Measurements from ENCODE around the gene SCCPDH. TPM values are rescaled to one million over a fixed set of nuclear protein-coding genes. Genes with fewer than 3 reads are reported as not detected.

SCCPDH gene, protein sequence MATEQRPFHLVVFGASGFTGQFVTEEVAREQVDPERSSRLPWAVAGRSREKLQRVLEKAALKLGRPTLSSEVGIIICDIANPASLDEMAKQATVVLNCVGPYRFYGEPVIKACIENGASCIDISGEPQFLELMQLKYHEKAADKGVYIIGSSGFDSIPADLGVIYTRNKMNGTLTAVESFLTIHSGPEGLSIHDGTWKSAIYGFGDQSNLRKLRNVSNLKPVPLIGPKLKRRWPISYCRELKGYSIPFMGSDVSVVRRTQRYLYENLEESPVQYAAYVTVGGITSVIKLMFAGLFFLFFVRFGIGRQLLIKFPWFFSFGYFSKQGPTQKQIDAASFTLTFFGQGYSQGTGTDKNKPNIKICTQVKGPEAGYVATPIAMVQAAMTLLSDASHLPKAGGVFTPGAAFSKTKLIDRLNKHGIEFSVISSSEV
- total RNA-seq (43.6 and 55.5 TPM in 2 replicates), polyA plus RNA-seq (88.0 and 91.3 TPM in 2 replicates)

DNA sequence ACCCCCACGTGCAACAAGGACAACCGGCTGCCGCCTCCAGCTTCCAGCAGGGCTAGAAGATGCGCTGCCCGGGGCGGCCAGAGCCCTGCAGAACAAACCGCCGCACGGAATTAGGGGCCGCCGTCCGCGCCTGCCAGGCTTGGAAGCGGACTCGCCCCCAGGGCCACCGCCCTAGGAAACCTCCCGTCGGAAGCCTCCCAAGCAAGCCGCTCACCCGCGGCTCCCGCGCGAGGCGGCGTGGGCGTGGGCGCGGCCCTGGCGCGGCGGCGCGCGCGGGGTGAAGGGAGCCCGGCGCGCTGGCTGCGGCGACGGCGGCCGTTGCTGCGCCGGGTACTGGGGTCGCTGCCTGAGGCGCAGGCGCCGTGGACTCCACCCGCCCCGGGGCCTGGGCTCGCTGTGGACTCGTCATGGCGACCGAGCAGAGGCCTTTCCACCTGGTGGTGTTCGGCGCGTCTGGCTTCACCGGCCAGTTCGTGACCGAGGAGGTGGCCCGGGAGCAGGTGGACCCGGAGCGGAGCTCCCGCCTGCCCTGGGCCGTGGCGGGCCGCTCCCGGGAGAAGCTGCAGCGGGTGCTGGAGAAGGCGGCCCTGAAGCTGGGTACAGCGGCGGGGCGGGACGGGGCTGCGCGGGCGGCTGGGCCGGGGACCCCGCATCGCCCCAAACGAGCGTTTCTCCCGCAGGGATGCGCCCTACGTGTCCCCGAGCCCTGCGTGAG lies at the start of gene SCCPDH:
SCCPDH (plus strand) TSS at position 394 of the 715 bp plus-strand sequence; CDS start at position 408, 14 bp downstream.
- H3K36me3 ChIP-seq, result peaks cover 19% of the 10 kb centered on the region
- peak within 1 kb of the TSS; percentile 75 for H3K27ac ChIP-seq
- no peaks in the 10 kb centered on the region for H3K4me1 ChIP-seq (ENCODE audit: low read depth)
- peak; percentile 75 to 81 for DNase-seq (ENCODE audit: low read depth in 1 of 2, low spot score in 1 of 2)
- H3K9me3 ChIP-seq (ENCODE audit: low read depth), result no peaks in the 10 kb centered on the region
- TF ChIP-seq, protein P1, sequence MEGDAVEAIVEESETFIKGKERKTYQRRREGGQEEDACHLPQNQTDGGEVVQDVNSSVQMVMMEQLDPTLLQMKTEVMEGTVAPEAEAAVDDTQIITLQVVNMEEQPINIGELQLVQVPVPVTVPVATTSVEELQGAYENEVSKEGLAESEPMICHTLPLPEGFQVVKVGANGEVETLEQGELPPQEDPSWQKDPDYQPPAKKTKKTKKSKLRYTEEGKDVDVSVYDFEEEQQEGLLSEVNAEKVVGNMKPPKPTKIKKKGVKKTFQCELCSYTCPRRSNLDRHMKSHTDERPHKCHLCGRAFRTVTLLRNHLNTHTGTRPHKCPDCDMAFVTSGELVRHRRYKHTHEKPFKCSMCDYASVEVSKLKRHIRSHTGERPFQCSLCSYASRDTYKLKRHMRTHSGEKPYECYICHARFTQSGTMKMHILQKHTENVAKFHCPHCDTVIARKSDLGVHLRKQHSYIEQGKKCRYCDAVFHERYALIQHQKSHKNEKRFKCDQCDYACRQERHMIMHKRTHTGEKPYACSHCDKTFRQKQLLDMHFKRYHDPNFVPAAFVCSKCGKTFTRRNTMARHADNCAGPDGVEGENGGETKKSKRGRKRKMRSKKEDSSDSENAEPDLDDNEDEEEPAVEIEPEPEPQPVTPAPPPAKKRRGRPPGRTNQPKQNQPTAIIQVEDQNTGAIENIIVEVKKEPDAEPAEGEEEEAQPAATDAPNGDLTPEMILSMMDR (IDR thresholded peaks at IDR 0.05; ENCODE audit: low read depth, low read length), result no peak
- peak within 1 kb of the TSS; percentile 84 for H3K4me3 ChIP-seq
- H3K27me3 ChIP-seq, result no peaks in the 10 kb centered on the region

DNA sequence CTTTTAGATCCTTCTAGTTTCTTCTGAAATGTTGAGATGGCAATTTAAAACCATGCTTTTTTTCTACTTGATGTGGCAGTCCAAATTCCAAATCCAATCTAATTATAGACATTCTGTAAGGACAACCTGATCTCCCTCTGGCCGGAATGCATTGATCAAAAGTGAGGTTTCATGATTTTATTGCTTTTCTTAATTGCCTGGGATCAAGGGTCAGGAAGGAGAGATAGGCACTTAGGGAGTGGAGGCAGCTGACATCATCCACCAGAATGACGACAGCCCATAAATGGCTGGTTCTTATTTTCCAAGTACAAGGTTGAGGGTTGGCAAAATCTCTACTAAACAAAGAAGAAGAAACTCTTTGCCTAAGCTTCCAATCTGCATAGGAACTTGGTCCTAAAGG lies 46.4 kb upstream of the SCCPDH start:
- no peak for DNase-seq (ENCODE audit: low read depth in 1 of 2, low spot score in 1 of 2)
- TF ChIP-seq, protein P1 (IDR thresholded peaks at IDR 0.05; ENCODE audit: low read depth, low read length), result no peak
- Histone ChIP-seq H3K9me3 (ENCODE audit: low read depth) (no peaks in the 10 kb centered on the region), H3K27ac (no peak overlapping the region), H3K27me3 (no peaks in the 10 kb centered on the region), H3K4me1 (ENCODE audit: low read depth) (no peaks in the 10 kb centered on the region), H3K4me3 (no peak overlapping the region), H3K36me3 (no peaks in the 10 kb centered on the region)

DNA sequence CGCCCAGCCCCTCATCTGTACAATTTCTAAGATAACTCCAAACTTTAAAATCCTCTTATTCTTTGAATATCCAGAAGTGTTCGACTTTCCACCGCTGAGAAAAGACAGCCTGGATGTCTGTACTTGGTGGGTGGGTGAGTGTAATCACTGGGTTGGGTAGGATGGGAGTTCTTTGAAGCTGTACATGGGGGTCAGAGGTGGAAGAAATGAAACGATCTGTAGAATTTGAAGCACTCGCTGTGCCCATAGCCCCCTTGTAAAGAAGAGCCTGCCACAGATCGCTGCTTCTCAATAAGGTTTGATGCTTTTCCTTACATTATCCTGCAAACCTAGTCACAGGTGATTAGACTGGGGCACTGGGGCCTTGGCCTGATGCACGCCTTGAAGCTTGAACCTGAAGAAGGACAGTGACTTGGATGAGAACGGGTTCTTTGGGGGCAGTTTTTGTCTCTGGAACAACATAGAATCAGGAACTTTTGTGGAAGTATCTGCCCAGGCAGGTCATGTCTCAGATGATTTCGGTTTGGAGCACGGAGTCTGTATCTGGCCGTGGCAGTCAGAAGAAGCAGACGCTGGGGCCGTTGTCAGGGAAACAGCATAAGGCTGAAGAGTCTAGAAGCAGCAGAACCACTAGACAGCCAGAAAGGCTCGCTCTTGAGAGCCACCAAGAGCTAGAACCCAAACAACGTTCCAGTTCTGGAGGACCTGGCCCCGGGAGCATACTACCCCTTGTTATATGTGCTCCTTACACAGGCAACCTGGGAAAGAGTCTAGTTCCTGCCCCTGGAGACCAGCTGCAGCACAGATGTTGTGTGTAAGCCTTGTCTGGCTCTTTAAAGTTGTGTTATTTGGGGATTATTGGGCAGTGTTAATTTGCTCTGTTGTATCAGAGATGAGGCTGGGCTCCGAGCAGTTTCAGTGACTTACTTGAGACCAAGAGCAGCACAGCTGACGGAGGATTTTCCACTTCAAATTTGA lies 45.1 kb upstream of the SCCPDH start:
- Histone ChIP-seq H3K27me3 (no peaks in the 10 kb centered on the region), H3K4me3 (no peak overlapping the region), H3K9me3 (ENCODE audit: low read depth) (no peaks in the 10 kb centered on the region), H3K36me3 (no peaks in the 10 kb centered on the region), H3K4me1 (ENCODE audit: low read depth) (no peaks in the 10 kb centered on the region), H3K27ac (no peak overlapping the region)
- peak in 1 of 2 donors; percentile 29 for DNase-seq (ENCODE audit: low read depth in 1 of 2, low spot score in 1 of 2)
- TF ChIP-seq, protein P1 (IDR thresholded peaks at IDR 0.05; ENCODE audit: low read depth, low read length), result no peak

DNA sequence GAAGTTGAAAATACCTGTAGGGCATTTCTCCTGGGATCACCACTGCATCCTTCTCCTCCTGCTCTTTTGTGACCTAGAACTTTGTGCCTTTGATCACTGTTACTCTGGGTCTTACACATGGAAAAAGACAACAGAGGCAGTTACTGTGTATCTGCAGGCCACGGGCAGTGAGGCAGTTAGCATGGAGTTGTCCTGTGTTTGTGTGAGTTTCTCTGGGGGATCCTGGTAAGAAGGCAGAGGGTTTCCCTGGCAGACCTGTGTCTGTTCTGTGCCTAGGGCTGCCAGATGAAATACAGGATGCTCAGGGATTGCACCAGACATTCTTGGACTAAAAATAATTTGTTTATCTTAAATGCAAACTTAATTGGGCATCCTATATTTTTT lies 44.4 kb upstream of the SCCPDH start:
- Histone ChIP-seq H3K4me1 (ENCODE audit: low read depth) (no peaks in the 10 kb centered on the region), H3K36me3 (no peaks in the 10 kb centered on the region), H3K4me3 (no peak overlapping the region), H3K27me3 (no peaks in the 10 kb centered on the region), H3K27ac (no peak overlapping the region), H3K9me3 (ENCODE audit: low read depth) (no peaks in the 10 kb centered on the region)
- no peak for DNase-seq (ENCODE audit: low read depth in 1 of 2, low spot score in 1 of 2)
- TF ChIP-seq, protein P1 (IDR thresholded peaks at IDR 0.05; ENCODE audit: low read depth, low read length), result no peak

DNA sequence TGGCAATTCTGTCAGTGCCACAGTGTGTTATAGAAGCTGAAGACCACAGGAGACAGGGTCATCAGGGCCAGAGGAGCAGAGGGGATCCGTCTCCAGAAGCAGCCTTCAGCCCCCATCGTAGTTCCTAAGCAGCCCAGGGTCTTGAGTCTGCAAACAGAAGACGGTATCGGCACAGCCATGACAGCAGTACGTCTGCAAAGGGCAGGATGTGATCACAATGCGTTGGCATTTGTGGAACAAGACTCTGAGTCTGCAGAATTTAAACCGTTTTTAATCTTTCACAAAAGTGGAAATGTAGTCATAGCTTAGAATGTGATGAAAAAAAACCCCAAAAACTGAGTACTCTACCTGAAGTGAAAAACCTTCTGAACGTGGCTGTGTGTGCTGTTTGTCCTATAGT lies 44.0 kb upstream of the SCCPDH start:
- no peaks in the 10 kb centered on the region for H3K9me3 ChIP-seq (ENCODE audit: low read depth)
- DNase-seq (ENCODE audit: low read depth in 1 of 2, low spot score in 1 of 2), result peak in 1 of 2 donors; percentile 26
- H3K36me3 ChIP-seq, result no peaks in the 10 kb centered on the region
- no peaks in the 10 kb centered on the region for H3K4me1 ChIP-seq (ENCODE audit: low read depth)
- TF ChIP-seq, protein P1 (IDR thresholded peaks at IDR 0.05; ENCODE audit: low read depth, low read length), result no peak
- H3K27me3 ChIP-seq, result no peaks in the 10 kb centered on the region
- H3K27ac ChIP-seq, result no peak overlapping the region
- no peak overlapping the region for H3K4me3 ChIP-seq
